NK-92 (cell line): ENCODE measurements around the gene JPT2.

Experiments used
- DNase-seq: peaks from one replicate; lab custom pipeline; 2025; ENCODE audit not compliant: unreplicated experiment; lab: John Stamatoyannopoulos, UW

JPT2 gene

DNA sequence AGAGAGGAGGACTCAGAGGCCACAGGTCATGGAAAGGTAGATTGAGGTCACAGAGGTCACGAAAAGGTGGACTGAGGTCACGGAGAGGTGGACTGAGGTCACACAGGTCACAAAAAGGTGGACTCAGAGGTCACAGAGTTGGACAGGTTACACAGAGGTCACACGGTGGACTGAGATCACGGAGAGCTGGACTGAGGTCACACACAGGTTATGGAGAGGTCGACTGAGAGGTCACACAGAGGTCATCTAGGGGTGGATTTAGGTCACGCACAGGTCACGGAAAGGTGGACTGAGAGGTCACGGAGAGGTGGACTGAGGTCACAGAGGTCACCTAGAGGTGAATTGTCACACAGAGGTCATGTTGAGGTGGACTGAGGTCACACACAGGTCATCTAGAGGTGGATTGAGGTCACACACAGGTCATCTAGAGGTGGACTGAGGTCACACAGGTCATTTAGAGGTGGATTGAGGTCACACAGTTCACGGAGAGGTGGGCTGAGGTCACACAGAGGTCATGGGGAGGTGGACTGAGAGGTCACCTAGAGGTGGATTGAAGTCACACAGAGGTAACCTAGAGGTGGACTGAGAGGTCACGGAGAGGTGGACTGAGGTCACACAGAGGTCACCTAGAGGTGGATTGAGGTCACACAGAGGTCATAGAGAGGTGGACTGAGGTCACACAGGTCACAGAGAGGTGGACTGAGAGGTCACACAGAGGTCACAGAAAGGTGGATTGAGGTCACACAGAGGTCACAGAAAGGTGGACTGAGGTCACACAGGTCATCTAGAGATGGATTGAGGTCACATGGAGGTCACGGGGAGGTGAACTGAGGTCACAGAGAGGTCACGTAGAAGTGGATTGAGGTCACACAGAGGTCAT, 26.7 kb upstream of the JPT2 start:
- DNase-seq, result no peak

DNA sequence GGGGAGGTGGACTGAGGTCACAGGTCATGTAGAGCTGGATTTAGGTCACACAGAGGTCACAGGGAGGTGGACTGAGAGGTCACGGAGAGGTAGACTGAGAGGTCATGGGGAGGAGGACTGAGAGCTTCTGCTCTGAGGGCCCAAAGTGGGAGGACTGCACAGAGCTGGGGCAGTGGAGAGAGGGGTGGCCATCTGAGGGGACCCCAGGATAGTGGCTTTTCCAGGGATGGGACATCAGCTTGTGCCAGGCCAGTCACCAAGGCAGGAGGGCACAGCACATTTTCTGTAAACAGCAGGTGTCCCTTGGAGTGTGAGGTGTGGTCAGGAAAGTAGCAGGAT, 26.1 kb upstream of the JPT2 start:
- DNase-seq, result no peak

GRCh38 chr16:1653023-1653422, 25.1 kb upstream of the JPT2 start:
- no peak for DNase-seq

DNA sequence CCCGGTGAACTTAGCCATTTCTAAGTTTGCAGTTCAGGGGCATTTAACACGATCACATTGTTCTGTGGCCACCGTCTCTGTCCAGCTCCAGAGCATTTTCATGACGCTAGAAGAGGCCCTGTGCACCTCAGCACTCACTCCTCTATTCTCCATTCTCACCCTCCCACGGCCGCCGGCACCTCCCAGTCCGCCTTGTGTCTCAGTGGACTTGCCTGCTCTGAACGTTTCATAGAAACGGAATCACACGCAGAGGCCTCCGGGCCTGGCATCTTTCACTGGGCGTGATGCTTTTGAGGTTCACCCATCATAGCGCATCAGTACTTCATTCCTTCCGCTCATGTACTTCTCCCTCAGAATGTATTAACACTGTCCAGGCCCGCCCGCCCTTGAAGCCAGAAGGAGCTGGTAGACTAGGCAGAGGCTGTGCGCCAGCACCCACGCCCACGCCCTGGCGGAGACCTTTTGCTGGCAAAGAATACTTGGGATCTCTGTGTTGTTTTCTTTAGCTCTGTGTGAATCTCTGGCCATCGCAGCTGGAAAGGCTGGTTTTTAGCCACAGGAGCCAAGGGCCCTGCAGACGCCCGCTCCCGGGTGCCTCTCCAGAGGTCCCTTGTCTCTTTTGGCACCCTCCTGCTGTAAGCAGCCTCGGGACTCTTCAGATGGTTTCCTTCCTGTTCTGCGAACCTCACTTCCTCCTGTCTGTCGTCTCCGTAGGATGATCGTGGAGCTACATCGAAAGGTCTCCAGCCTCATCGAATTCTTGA, 23.4 kb upstream of the JPT2 start:
- DNase-seq, result no peak

DNA sequence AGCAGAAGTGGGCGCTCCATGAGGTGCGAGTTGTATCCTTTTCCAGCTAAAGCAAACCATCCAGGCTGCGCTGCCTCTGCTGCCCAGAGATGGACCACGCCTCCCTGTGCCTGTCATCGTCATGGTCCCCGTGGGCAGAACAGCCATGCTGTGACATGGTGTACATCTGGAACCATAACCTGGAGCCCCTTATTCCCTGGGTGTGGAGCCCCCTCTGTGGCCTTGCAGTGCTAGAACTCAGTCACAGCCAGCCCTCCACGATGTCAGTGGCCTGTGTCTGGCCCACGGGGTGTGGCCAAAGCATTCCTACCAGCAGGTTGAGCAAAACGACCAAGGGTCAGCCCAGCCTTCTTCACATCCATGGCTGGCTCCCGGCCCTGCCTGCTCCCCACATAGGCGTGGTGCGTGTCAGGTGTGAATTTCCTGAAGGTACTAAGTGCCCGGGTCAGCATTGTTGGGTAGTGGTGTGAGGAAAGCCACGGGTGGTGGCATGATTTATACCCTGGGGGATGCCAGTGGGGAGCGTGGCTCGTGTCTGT, 22.7 kb upstream of the JPT2 start:
- no peak for DNase-seq

GRCh38 chr16:1655909-1656807, 21.9 kb upstream of the JPT2 start:
- no peak for DNase-seq

DNA sequence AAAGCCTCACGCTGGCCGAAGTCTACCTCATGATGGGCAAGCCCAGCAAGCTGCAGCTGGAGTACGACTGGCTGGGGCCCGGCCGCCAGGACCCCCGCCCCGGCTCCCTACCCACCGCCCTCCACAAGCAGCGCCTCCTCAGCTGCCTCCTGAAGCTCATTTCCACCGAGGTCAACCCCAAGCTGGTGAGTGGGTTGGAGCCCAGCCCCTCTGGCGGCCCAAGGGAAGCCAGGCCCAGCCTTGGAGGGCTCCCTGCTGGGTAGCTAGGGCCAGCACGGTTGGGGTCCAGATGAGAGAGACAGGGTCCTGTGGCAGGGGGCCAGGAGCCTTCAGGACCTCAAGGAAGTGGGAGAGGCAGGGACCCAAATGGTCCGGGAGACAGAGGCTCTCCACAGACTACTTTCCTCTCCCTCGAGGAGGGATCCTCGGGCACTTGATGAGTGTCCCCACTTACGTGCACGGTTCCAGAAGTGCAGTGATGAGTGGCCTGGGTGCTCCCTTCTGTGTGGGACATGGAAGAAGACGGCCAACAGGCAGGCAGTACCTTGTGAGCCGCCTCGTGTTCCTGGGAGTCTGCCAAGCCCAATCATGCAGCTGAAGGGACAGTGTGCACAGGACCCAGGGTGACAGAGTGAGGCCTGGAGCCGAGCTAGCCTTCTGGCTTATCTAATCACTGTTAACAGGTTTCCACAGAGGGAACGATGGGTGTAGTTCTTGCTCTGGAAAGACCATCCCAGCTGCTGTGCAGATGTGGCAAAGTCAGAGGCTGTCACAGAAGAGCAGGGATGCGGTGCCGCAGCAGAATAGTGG, 21.1 kb upstream of the JPT2 start:
- DNase-seq, result no peak

DNA sequence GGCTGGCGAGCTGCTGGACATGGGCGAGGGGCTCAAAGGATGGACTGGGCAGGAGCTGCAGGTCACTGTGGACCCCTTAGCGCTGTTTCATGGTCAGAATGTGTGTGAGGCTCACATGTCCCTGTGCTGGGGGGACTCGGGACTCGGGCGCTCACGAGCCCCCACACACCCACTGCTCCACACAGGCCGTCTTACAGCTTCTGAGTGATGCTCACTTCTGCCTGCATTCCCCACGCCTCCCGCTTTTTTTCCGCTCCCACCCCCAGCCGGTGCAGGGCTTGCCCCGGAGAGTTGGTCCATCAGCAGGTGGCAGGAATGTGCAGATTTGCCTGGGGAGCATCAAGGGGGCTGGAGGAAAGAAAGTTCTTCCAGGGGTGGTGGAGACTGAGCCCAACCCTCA, 20.2 kb upstream of the JPT2 start:
- DNase-seq, result no peak

DNA sequence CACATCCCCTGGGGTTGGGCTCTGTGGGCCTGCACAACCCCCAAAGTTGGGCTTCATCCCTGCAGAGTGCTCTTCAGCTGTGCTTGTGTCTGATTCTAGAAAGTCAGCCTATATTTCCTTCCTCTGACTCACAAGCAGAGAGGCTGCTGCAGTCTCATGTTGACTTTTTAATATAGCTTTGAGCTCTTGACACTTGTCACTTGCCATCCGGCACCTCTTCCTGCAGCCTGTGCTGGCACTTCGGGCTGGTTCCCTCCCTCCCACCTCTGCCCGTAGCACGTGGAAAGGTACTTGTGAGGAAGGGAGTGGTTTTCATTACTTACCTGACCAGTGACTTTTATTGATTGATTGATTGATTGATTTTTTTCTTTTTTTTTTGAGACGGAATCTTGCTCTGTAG, 19.0 kb upstream of the JPT2 start:
- no peak for DNase-seq

DNA sequence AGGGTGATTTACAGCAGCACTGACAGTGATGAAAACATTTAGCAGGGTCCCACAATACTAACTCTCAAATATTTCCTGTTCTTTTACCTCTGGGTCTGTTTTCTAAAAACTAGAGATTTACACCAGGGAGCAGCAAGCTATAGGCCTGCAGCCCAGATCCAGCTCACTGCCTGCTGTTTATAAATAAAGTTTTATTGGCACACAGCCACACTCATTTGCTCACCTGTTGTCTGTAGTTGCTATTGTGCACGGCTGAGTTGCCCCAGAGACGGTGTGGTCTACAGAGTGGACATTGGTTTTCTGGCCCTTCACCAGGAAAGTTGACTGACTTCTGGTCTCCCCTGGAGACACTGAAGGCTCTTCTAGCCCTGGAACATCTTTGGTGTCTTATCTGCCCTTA, 16.3 kb upstream of the JPT2 start:
- no peak for DNase-seq

- no peak for DNase-seq
These were observed 15.5 kb upstream of the JPT2 start for GRCh38 chr16:1662543-1662942.

GRCh38 chr16:1665829-1666228, 12.2 kb upstream of the JPT2 start:
- no peak for DNase-seq

- no peak for DNase-seq
These were observed 11.8 kb upstream of the JPT2 start for GRCh38 chr16:1666316-1666715.

- DNase-seq, result no peak
These were observed 10.8 kb upstream of the JPT2 start for GRCh38 chr16:1667271-1667670.

DNA sequence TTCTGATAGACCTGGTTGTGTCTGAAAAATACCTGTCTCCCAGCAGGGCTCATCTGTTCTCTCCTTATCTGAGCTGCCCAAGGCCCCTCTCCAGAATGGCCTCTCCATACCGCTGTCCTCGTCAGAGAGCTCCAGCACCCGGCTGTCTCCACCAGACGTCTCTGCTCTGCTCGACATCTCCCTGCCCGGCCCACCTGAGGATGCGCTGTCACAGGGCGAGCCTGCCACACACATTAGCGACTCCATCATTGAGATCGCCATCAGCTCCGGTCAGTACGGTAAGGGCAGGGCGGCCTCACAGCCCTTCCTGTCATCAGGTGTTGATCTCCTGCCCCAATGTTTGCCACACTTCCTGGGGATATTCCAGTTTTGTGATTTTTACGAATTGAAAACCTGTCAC, 10.2 kb upstream of the JPT2 start:
- DNase-seq, result no peak

GRCh38 chr16:1668612-1669319, 9.3 kb upstream of the JPT2 start:
- DNase-seq, result no peak

GRCh38 chr16:1669698-1670097, 8.4 kb upstream of the JPT2 start:
- DNase-seq, result no peak

DNA sequence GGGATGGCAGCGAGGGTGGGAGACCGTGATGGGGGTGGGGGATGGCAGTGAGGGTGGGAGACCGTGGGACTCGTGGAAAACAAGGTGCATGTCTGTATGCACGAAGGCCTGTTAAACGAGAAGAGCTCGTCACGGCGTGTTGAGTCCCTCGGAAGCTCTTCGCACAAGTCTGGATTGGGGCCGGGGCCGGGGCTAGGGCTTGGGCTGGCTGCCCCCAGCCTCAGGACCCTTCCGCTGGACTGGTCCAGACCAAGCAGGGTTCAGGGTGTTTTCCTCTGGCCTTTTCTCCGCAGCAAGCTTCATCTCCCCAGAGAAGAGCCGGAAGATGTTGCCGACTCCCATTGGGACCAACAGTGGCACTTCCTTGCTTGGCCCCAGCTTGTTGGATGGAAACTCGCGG, 7.7 kb upstream of the JPT2 start:
- DNase-seq, result no peak

- no peak for DNase-seq
These were observed 7.2 kb upstream of the JPT2 start for GRCh38 chr16:1670866-1671265.
